Measurements from ENCODE around the gene TCEA2. TPM values are rescaled to one million over a fixed set of nuclear protein-coding genes. Genes with fewer than 3 reads are reported as not detected.
"Not testable (repeated sequence)": the region's sequence is repeated elsewhere in the genome, so short reads cannot be mapped to it uniquely, and the experiment has no call there.

Gene TCEA2
- total RNA-seq, 1 donor from 2014 or later = 123 TPM

DNA sequence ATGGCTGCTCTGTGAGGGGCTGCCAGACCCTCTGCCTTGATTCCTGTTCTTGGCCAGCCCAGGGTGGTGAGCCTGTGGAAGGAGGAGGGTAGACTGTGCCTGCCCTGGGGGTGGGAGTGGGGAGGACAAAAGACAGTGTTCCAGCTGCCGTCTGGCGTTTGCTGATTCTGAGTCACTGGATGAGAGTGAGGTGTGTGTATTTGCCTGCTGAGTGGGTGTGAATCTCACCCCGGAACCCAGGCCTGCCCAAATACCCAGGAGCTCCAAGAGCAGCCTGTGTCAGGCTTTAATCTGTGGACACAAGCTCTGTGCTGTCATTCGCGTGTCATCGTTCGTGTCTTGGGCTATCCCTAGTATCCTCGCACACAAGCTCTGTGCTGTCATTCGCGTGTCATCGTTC, 23.8 kb downstream of the TCEA2 start:
- no peak for DNase-seq (ENCODE audit: low spot score)
- no peak overlapping the region for H3K27ac Mint-ChIP-seq (ENCODE audit: unreplicated experiment)
- H3K27me3 Mint-ChIP-seq (ENCODE audit: unreplicated experiment) = peaks cover 30% of the 10 kb centered on the region
- peaks cover 16% of the 10 kb centered on the region for H3K36me3 Mint-ChIP-seq (ENCODE audit: low read depth, unreplicated experiment)
- TF ChIP-seq, protein P1, sequence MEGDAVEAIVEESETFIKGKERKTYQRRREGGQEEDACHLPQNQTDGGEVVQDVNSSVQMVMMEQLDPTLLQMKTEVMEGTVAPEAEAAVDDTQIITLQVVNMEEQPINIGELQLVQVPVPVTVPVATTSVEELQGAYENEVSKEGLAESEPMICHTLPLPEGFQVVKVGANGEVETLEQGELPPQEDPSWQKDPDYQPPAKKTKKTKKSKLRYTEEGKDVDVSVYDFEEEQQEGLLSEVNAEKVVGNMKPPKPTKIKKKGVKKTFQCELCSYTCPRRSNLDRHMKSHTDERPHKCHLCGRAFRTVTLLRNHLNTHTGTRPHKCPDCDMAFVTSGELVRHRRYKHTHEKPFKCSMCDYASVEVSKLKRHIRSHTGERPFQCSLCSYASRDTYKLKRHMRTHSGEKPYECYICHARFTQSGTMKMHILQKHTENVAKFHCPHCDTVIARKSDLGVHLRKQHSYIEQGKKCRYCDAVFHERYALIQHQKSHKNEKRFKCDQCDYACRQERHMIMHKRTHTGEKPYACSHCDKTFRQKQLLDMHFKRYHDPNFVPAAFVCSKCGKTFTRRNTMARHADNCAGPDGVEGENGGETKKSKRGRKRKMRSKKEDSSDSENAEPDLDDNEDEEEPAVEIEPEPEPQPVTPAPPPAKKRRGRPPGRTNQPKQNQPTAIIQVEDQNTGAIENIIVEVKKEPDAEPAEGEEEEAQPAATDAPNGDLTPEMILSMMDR (IDR thresholded peaks at IDR 0.05; ENCODE audit: unreplicated experiment) = no peak
- no peak overlapping the region for H3K4me3 Mint-ChIP-seq (ENCODE audit: unreplicated experiment)
- no peaks in the 10 kb centered on the region for H3K9me3 Mint-ChIP-seq (ENCODE audit: unreplicated experiment)
- peaks cover 24% of the 10 kb centered on the region for H3K4me1 Mint-ChIP-seq (ENCODE audit: unreplicated experiment)

DNA sequence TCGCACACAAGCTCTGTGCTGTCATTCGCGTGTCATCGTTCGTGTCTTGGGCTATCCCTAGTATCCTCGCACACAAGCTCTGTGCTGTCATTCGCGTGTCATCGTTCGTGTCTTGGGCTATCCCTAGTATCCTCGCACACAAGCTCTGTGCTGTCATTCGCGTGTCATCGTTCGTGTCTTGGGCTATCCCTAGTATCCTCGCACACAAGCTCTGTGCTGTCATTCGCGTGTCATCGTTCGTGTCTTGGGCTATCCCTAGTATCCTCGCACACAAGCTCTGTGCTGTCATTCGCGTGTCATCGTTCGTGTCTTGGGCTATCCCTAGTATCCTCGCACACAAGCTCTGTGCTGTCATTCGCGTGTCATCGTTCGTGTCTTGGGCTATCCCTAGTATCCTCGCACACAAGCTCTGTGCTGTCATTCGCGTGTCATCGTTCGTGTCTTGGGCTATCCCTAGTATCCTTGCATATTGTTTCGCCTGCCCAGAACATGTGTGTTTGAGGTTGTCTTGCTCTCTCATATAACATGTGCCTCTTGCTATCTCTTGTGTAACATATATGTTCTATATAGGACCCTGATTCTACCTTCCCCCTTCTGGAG, 24.3 kb downstream of the TCEA2 start:
- H3K9me3 Mint-ChIP-seq (ENCODE audit: unreplicated experiment); DNase-seq (ENCODE audit: low spot score); H3K4me3 Mint-ChIP-seq (ENCODE audit: unreplicated experiment); H3K27ac Mint-ChIP-seq (ENCODE audit: unreplicated experiment): not testable (repeated sequence)
- H3K4me1 Mint-ChIP-seq (ENCODE audit: unreplicated experiment) = peaks cover 19% of the 10 kb centered on the region
- H3K36me3 Mint-ChIP-seq (ENCODE audit: low read depth, unreplicated experiment) = peaks cover 16% of the 10 kb centered on the region
- H3K27me3 Mint-ChIP-seq (ENCODE audit: unreplicated experiment) = peaks cover 32% of the 10 kb centered on the region

DNA sequence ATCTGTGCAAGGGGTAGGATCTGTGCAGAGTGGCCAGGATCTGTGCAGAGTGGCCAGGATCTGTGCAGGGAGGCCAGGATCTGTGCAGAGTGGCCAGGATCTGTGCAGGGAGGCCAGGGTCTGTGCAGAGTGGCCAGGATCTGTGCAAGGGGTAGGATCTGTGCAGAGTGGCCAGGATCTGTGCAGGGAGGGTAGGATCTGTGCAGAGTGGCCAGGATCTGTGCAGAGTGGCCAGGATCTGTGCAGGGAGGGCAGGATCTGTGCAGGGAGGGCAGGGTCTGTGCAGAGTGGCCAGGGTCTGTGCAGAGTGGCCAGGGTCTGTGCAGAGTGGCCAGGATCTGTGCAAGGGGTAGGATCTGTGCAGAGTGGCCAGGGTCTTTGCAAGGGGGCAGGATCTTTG, 25.6 kb downstream of the TCEA2 start:
- Mint-ChIP-seq H3K36me3 (ENCODE audit: low read depth, unreplicated experiment) (peaks cover 16% of the 10 kb centered on the region), H3K4me1 (ENCODE audit: unreplicated experiment) (peaks cover 13% of the 10 kb centered on the region), H3K27ac (ENCODE audit: unreplicated experiment) (peak overlapping the region; percentile 25), H3K27me3 (ENCODE audit: unreplicated experiment) (peaks cover 33% of the 10 kb centered on the region), H3K4me3 (ENCODE audit: unreplicated experiment) (peak overlapping the region; percentile 80)
- not testable (repeated sequence) for DNase-seq (ENCODE audit: low spot score); H3K9me3 Mint-ChIP-seq (ENCODE audit: unreplicated experiment)

- no peak for DNase-seq (ENCODE audit: low spot score)
- H3K27ac Mint-ChIP-seq (ENCODE audit: unreplicated experiment) = peak overlapping the region; percentile 72
- TF ChIP-seq, protein P1 (IDR thresholded peaks at IDR 0.05; ENCODE audit: unreplicated experiment) = no peak
- peaks cover 16% of the 10 kb centered on the region for H3K36me3 Mint-ChIP-seq (ENCODE audit: low read depth, unreplicated experiment)
- peak overlapping the region; percentile 59 for H3K4me3 Mint-ChIP-seq (ENCODE audit: unreplicated experiment)
- H3K9me3 Mint-ChIP-seq (ENCODE audit: unreplicated experiment) = no peaks in the 10 kb centered on the region
- H3K4me1 Mint-ChIP-seq (ENCODE audit: unreplicated experiment) = peaks cover 9% of the 10 kb centered on the region
- peaks cover 31% of the 10 kb centered on the region for H3K27me3 Mint-ChIP-seq (ENCODE audit: unreplicated experiment)
Measured at GRCh38 chr20:64090165-64090564, 27.2 kb downstream of the TCEA2 start.

DNA sequence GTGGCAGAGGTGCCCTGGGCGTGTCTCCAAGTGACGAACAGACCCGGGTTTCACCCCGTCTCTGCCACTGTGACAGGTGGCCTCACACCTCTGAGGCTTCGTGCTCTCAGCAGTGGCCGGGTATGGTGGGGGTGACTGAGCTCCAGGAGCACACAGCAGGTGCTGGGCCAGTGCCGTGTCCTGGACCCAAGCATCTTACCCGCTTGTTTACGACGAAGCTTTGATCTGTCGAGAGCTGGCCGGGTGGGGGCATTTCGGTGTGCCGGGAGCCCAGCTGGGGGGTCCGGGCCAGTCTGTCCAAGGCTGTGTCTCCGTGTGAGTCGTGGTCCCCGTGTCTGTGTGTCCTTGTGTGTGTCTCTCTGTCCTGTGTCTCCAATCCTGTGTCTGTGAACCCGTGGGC, 28.3 kb downstream of the TCEA2 start:
- Mint-ChIP-seq H3K4me3 (ENCODE audit: unreplicated experiment) (peak overlapping the region; percentile 19), H3K27ac (ENCODE audit: unreplicated experiment) (peak overlapping the region; percentile 11), H3K9me3 (ENCODE audit: unreplicated experiment) (no peaks in the 10 kb centered on the region), H3K36me3 (ENCODE audit: low read depth, unreplicated experiment) (peaks cover 12% of the 10 kb centered on the region), H3K4me1 (ENCODE audit: unreplicated experiment) (peaks cover 9% of the 10 kb centered on the region), H3K27me3 (ENCODE audit: unreplicated experiment) (peaks cover 28% of the 10 kb centered on the region)
- no peak for DNase-seq (ENCODE audit: low spot score)
- TF ChIP-seq, protein P1 (IDR thresholded peaks at IDR 0.05; ENCODE audit: unreplicated experiment) = no peak

GRCh38 chr20:64091770-64092169, 28.8 kb downstream of the TCEA2 start:
- peak overlapping the region; percentile 11 for H3K27ac Mint-ChIP-seq (ENCODE audit: unreplicated experiment)
- no peak for DNase-seq (ENCODE audit: low spot score)

More at GRCh38 chr20:64091770-64092169, 28.8 kb downstream of the TCEA2 start:
- H3K4me3 Mint-ChIP-seq (ENCODE audit: unreplicated experiment) = peak overlapping the region; percentile 19
- H3K4me1 Mint-ChIP-seq (ENCODE audit: unreplicated experiment) = peaks cover 10% of the 10 kb centered on the region
- H3K9me3 Mint-ChIP-seq (ENCODE audit: unreplicated experiment) = peaks cover 2% of the 10 kb centered on the region
- TF ChIP-seq, protein P1 (IDR thresholded peaks at IDR 0.05; ENCODE audit: unreplicated experiment) = no peak
- peaks cover 32% of the 10 kb centered on the region for H3K27me3 Mint-ChIP-seq (ENCODE audit: unreplicated experiment)
- H3K36me3 Mint-ChIP-seq (ENCODE audit: low read depth, unreplicated experiment) = peaks cover 14% of the 10 kb centered on the region
